ENCODE results near the gene BCAS3. TPM values are rescaled to one million over a fixed set of nuclear protein-coding genes. Genes with fewer than 3 reads are reported as not detected.
A peak's percentile ranks its signal among the peaks of the same experiment; 100 is the strongest.
"Not testable (repeated sequence)": the region's sequence is repeated elsewhere in the genome, so short reads cannot be mapped to it uniquely, and the experiment has no call there.

BCAS3 gene
- total RNA-seq, 1 experiment from 2014 or later = 11.4 TPM

DNA sequence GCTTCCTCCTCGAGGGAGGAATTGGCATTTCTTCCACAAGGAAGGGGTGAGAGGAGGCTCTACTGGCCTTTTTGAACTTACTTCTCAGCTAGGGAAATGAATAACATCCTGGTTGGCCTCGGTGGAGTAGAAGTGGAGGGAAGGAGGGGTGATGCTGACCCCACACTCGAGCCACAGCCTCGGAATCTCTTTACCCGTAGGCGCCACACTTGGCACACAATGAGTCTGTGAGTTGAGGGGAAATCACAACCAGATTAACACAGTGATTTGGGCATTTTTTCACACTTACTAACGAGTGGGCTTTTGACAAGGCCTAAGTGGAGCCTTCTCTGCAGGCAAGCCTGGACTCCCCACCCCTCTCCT lies 674.7 kb downstream of the BCAS3 start:
- no peaks in the 10 kb centered on the region for H3K27me3 ChIP-seq (ENCODE audit: control insufficient read depth, insufficient read depth, low read length)
- no peak overlapping the region for H3K4me3 ChIP-seq (ENCODE audit: insufficient read depth, low read depth, low read length)
- no peak for DNase-seq
- H3K36me3 ChIP-seq (replicated peaks; ENCODE audit: control insufficient read depth, insufficient read depth, low read length) = no peaks in the 10 kb centered on the region

DNA sequence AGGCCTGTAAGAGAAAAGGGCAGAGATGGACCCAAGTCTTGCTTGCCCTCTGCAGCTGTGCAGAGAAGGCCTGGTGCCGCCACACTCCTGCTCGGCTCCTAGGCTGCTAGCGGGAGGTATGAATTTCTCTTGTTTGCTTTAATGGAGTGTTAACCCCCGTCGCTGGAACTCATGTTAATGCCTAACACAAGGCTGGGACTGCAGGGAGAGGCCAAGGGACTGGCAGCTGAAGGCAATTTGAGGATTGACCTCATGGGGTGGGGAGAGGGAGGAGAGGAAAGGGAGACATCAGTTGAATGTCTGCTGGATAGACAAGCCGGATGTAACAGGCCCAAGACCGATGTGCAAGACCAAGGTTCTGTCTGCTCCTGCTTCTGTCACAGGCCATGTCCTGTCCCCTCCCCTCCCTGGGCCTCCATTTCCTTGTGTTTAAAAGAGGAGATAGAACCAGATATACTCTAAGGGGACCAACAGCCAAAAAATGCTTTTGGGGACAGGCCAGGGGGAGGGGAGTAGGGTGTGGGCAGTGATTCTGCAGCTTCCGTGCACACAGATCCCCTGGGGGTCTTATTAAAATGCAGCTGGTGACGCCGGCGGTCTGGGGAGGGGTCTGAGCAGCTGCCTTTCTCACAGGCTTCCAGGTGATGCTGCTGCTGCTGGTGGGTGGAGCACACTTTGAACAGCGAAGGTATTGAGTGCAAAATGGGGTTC lies 675.3 kb downstream of the BCAS3 start:
- DNase-seq = no peak
- H3K27me3 ChIP-seq (ENCODE audit: control insufficient read depth, insufficient read depth, low read length) = no peaks in the 10 kb centered on the region
- no peak overlapping the region for H3K4me3 ChIP-seq (ENCODE audit: insufficient read depth, low read depth, low read length)
- H3K36me3 ChIP-seq (replicated peaks; ENCODE audit: control insufficient read depth, insufficient read depth, low read length) = no peaks in the 10 kb centered on the region

DNA sequence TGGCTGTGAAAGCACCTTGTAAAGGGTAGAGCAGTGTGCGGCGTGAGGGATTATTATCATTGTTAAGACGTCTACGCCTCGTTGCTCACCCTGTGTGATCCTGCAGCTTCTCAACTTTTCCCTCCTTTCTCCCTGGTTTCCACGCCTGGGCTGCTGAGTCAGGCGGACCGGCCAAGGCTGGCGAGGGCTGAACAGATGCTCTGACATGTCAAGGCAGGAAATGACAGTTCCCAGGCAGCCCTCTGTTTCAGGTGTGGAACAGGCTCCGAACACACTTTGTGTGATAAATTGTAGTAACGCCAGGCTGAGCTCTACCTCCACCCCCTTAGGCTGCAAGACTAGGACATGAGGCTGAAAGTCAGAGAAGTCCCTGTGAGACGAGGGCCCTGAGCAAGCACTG lies 676.0 kb downstream of the BCAS3 start:
- Histone ChIP-seq H3K36me3 (replicated peaks; ENCODE audit: control insufficient read depth, insufficient read depth, low read length) (no peaks in the 10 kb centered on the region), H3K27me3 (ENCODE audit: control insufficient read depth, insufficient read depth, low read length) (no peaks in the 10 kb centered on the region), H3K4me3 (ENCODE audit: insufficient read depth, low read depth, low read length) (no peak overlapping the region)
- no peak for DNase-seq

DNA sequence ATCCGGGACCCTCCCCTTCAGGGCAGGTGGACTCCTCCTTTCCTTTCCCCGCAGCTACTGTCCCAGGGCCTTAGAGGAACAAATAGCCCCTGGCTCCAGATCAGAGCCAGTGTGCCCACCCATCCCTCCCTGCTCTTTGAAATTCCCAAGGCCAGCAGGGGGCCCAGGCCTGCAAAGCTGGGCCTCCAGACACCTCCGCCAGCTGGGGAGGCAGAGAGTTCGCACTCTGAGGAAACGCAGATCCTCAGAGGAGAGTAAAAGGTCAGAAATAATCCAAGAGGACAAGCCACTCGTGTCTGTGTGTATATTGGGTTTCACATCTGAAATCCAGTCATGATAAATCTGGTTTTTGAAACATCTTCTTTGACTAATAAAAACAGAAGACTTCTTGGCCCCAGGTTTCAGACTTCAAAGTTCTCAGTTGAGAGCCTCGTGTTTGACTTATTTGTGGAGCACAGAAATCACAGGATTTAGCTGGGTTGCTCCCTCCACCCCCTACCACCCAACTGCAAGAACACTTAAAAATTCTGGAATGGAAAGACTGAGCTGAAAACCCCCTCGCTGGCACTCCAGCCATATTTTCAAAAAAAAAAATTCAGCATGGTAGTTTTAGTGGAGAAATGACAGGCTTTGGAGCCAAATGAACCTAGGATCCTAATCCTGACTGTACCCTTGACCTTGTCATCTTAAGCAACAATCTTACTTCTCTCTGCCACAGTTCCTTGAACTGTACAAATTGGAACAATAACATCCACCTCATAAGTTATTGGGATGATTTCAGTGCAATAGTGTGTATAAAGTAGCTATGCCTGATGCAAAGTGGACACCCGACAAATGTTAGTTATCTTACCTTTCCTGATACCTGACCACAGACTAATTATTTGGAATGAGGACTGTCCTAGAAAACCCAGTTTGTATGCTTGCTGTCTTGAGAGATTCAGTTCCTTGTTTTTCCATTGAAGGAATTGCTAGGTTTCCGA lies 677.5 kb downstream of the BCAS3 start:
- Histone ChIP-seq H3K27me3 (ENCODE audit: control insufficient read depth, insufficient read depth, low read length) (no peaks in the 10 kb centered on the region), H3K36me3 (replicated peaks; ENCODE audit: control insufficient read depth, insufficient read depth, low read length) (no peaks in the 10 kb centered on the region), H3K4me3 (ENCODE audit: insufficient read depth, low read depth, low read length) (no peak overlapping the region)
- peak; percentile 57 for DNase-seq

DNA sequence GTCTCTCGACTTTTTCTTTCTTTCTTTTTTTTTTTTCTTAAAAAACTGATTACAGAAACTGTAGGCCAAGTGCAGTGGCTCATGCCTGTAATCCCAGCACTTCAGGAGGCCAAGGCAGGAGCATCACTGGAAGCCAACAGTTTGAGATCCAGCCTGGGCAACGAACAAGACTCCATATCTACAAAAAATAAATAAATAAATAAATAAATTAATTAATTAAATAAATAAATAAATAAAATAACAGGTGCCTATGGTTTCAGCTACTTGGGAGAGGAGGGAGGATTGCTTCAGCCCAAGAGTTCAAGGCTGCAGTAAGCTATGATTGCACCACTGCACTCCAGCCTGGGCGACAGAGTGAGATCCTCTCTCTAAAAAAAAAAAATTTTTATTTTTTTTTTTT lies 679.4 kb downstream of the BCAS3 start:
- not testable (repeated sequence) for H3K27me3 ChIP-seq (ENCODE audit: control insufficient read depth, insufficient read depth, low read length); H3K4me3 ChIP-seq (ENCODE audit: insufficient read depth, low read depth, low read length); DNase-seq; H3K36me3 ChIP-seq (replicated peaks; ENCODE audit: control insufficient read depth, insufficient read depth, low read length)

DNA sequence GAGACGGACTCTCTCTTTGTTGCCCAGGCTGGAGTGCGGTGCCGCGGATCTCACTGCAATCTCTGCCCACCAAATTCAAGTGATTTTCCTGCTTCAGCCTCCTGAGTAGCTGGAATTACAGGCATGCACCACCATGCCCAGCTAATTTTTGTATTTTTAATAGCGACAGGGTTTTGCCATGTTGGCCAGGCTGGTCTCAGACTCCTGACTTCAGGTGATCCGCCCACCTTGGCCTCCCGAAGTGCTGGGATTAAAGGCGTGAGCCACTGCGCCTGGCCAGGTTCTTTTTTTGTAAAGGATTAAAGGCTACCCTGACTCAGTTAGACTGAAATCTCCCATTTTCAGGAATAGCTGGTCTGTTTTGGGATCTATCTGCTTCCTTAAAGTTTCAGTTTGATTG lies 681.9 kb downstream of the BCAS3 start:
- H3K36me3 ChIP-seq (replicated peaks; ENCODE audit: control insufficient read depth, insufficient read depth, low read length); H3K27me3 ChIP-seq (ENCODE audit: control insufficient read depth, insufficient read depth, low read length): not testable (repeated sequence)

DNA sequence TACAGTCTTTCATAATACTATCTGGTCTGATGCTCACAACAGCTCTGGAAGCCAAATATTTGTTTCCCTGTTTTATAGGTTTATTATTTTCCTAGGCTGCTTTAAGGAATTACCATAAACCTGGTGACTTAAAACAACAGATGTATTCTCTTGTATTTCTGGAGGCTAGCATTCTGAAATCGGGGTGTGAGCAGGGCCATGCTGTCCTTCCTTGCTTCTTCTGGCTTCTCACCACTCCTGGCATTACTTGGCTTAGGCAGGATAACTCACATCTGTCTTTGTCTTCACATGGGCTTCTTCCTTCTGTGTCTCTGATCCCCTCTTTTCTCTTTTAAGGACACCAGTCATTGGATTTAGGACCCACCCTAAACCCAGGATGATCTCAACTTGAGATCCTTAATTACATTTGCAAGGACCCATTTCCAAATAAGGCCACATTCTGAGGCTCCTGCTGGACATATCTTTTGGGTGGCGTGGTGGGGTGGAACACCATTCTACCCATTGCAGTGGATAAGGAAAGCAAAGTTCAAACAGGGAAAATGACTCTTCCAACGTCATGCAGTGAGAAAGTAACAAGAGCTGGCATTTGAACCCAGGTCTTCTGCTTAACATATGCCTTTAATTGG lies 682.8 kb downstream of the BCAS3 start:
- DNase-seq = no peak
- H3K36me3 ChIP-seq (replicated peaks; ENCODE audit: control insufficient read depth, insufficient read depth, low read length) = no peaks in the 10 kb centered on the region
- H3K4me3 ChIP-seq (ENCODE audit: insufficient read depth, low read depth, low read length) = no peak overlapping the region
- no peaks in the 10 kb centered on the region for H3K27me3 ChIP-seq (ENCODE audit: control insufficient read depth, insufficient read depth, low read length)

More for the DNA sequence above, 681.9 kb downstream of the BCAS3 start:
- not testable (repeated sequence) for H3K4me3 ChIP-seq (ENCODE audit: insufficient read depth, low read depth, low read length); DNase-seq

DNA sequence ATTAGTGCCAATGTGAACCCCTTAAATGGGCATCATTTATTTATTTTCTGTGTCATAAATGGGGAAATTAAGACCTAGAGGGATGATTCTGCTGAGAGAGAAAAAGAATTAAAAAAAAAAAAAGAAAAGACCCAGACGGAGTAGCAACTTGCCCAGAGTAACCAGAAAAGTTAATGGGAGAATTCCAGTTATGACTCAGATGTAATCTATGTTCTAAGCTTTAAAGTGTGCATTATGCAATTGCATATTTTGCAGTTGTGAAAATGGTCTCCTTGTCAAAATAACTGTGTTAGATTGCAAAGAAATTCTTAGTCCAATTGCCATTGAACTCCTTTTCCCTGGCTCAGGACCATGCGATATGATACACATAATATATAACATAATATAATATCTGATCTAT lies 683.4 kb downstream of the BCAS3 start:
- Histone ChIP-seq H3K27me3 (ENCODE audit: control insufficient read depth, insufficient read depth, low read length) (no peaks in the 10 kb centered on the region), H3K4me3 (ENCODE audit: insufficient read depth, low read depth, low read length) (no peak overlapping the region), H3K36me3 (replicated peaks; ENCODE audit: control insufficient read depth, insufficient read depth, low read length) (no peaks in the 10 kb centered on the region)
- no peak for DNase-seq

DNA sequence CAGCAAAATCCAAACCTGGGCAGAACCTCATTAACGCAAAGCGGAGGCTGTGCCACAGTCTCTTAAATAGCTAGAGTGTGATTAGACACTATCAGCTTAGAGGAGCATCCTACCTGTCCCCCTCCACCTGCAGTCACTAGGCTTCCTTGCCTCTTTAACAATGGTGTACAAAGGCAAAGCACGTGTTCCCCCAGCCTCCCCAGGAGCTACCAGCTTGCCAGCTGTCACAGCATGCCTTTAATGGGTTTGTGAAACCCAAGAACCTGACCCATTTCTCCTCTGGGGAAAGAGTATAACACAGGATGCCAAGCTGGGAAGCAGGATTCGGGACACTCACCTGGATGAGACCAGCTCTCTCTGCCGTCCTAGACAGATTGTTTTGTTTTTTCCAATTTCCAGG lies 684.7 kb downstream of the BCAS3 start:
- Histone ChIP-seq H3K4me3 (ENCODE audit: insufficient read depth, low read depth, low read length) (no peak overlapping the region), H3K36me3 (replicated peaks; ENCODE audit: control insufficient read depth, insufficient read depth, low read length) (no peaks in the 10 kb centered on the region), H3K27me3 (ENCODE audit: control insufficient read depth, insufficient read depth, low read length) (no peaks in the 10 kb centered on the region)
- DNase-seq = no peak

DNA sequence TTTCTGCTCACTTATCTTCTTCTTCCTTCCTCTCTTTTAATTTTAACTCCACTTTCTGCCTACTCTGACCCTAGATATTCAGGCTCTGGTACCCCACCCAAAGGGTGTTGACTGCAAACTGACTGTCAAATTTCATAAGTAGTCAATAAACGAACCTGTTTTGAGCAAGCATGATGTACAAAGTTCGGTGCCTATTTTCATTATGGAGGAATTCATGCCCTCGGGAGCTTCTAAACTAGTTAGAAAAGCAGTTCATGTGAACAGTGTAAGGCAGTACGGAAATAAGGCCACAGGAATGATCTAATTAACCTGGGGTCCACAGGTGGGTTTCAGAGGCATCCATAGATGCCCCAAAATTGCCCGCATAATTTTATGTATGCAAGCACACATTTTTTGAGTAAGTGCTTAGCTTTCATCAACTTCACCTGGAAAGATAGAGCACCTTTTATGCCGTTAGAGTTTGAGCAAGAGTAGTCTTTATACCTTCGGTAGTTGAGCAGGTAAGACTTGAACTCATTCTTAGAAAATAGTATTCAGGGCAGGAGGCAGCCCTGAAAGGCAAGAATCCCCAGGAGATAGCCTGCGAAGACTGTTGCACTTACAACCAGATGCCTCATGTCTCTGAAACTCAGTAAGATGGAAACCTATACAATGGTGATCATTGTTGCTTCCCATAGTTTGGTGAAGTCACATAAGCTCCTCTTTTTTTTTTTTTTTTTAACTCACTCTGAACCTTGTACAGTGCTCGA lies 685.4 kb downstream of the BCAS3 start:
- no peak for DNase-seq
- Histone ChIP-seq H3K27me3 (ENCODE audit: control insufficient read depth, insufficient read depth, low read length) (no peaks in the 10 kb centered on the region), H3K36me3 (replicated peaks; ENCODE audit: control insufficient read depth, insufficient read depth, low read length) (no peaks in the 10 kb centered on the region), H3K4me3 (ENCODE audit: insufficient read depth, low read depth, low read length) (no peak overlapping the region)

DNA sequence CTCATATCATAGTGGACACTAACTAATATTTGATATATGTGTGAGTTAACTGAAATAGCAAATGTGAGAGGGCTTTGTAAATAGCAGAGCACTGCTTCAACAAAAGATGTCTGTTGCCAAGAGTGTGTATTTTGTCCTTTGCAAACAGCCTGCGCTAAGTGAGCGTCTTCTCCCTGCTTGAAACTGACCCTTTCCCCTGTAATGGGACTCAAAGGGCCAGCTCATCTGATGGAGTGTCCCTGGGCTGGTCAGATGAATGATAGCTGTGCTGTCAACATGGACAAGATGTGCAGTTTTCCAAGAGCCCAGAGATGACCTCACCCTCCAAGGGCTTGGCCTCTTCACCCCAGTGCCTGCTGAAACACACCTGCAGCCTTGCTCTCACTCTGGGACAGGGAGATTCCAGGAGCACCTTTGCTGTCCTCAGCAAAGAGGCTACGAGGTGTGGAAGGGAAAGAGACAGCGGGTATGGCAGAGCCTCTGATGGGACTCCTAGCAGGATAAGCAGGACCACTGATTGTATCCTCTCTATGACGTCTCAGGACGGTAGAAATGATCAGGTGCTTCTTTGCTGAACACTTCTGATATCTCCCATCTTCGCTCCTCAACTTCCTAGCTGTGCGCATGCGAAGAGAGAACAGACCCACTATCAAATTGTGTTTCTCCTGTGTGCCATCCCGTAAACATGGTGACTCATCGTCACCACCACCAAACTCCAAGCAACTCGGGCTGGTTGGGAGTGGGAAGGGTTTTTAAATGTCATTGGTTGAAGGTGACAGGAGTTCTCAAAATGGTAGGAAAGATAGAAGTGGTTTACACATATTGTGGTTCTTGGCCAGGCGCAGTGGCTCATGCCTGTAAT lies 686.2 kb downstream of the BCAS3 start:
- H3K36me3 ChIP-seq (replicated peaks; ENCODE audit: control insufficient read depth, insufficient read depth, low read length) = no peaks in the 10 kb centered on the region
- DNase-seq = no peak
- no peaks in the 10 kb centered on the region for H3K27me3 ChIP-seq (ENCODE audit: control insufficient read depth, insufficient read depth, low read length)
- no peak overlapping the region for H3K4me3 ChIP-seq (ENCODE audit: insufficient read depth, low read depth, low read length)

DNA sequence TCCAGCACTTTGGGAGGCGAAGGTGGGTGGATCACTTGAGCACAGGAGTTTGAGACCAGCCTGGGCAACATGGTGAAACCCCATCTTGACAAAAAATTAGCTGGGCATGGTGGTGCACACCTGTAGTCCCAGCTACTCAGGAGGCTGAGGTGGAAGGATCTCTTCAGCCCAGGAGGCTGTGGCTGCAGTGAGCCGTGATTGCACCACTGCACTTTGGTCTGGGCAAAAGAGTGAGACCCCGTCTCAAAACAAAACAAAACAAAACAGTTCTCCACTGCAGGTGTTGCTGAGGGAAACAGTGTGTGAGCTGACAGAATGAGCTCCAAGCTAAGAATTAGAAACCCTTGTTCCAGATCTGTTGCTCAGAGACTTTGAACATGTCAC lies 686.8 kb downstream of the BCAS3 start:
- no peak overlapping the region for H3K4me3 ChIP-seq (ENCODE audit: insufficient read depth, low read depth, low read length)
- H3K27me3 ChIP-seq (ENCODE audit: control insufficient read depth, insufficient read depth, low read length) = no peaks in the 10 kb centered on the region
- H3K36me3 ChIP-seq (replicated peaks; ENCODE audit: control insufficient read depth, insufficient read depth, low read length) = no peaks in the 10 kb centered on the region
- no peak for DNase-seq

DNA sequence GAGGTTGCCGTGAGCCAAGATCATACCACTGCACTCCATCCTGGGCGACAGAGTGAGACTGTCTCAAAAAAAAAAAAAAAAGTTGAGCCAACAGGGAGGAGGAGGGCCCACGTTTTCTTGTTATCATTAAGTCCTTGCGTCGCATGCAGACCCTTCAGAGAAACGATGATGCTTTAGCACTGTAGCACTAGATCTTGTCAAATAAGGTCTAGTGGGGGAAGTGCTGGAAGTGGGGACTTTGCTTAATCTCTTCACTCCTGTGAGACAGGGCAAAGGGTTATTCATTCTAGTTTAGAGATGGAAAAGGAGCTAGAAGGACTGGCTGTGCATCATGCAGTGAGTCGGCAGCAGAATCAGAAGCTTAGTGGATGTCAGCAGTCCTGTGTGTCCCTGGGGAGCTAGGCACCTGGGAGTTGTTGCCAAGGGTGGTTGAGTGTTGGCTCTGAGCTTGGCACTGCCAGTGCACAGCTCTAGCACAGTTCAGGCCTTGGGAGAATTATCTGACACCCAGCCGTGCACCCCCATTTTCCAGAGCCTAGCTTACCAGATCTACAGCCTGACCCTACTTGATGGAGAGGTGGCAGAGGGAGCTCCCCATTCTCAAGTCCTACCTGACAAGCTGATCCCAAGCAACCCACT lies 688.5 kb downstream of the BCAS3 start:
- Histone ChIP-seq H3K27me3 (ENCODE audit: control insufficient read depth, insufficient read depth, low read length) (no peaks in the 10 kb centered on the region), H3K36me3 (replicated peaks; ENCODE audit: control insufficient read depth, insufficient read depth, low read length) (no peaks in the 10 kb centered on the region), H3K4me3 (ENCODE audit: insufficient read depth, low read depth, low read length) (no peak overlapping the region)
- no peak for DNase-seq
